Measurements from ENCODE around the gene NECAB2.

The NECAB2 gene

GRCh38 chr16:83989300-83989699 lies 21.3 kb downstream of the NECAB2 start:
- H3K4me1 ChIP-seq (ENCODE audit: insufficient read depth, low read length) = no peaks in the 10 kb centered on the region
- H3K9ac ChIP-seq (ENCODE audit: low read depth, low read length) = no peak overlapping the region
- no peaks in the 10 kb centered on the region for H3K36me3 ChIP-seq (ENCODE audit: insufficient read depth, low read depth, low read length)
- H3K27ac ChIP-seq (ENCODE audit: low read length) = no peak overlapping the region
- H3K27me3 ChIP-seq (ENCODE audit: insufficient read depth, low read length) = no peaks in the 10 kb centered on the region
- no peaks in the 10 kb centered on the region for H3K9me3 ChIP-seq (ENCODE audit: insufficient read depth, low read depth, low read length)
- no peak overlapping the region for H3K4me3 ChIP-seq (ENCODE audit: low read length)

- H3K36me3 ChIP-seq (ENCODE audit: insufficient read depth, low read depth, low read length) = no peaks in the 10 kb centered on the region
- no peaks in the 10 kb centered on the region for H3K9me3 ChIP-seq (ENCODE audit: insufficient read depth, low read depth, low read length)
- H3K4me1 ChIP-seq (ENCODE audit: insufficient read depth, low read length) = peaks cover 4% of the 10 kb centered on the region; the same call in 1 of the 2 replicates
- H3K9ac ChIP-seq (ENCODE audit: low read depth, low read length) = no peak overlapping the region
- H3K27ac ChIP-seq (ENCODE audit: low read length) = no peak overlapping the region
- H3K4me3 ChIP-seq (ENCODE audit: low read length) = no peak overlapping the region
- no peaks in the 10 kb centered on the region for H3K27me3 ChIP-seq (ENCODE audit: insufficient read depth, low read length)
These were observed 22.4 kb downstream of the NECAB2 start for GRCh38 chr16:83990492-83990891.

- H3K4me1 ChIP-seq (ENCODE audit: insufficient read depth, low read length) = peaks cover 5% of the 10 kb centered on the region; the same call in 1 of the 2 replicates
- H3K27ac ChIP-seq (ENCODE audit: low read length) = no peak overlapping the region
- H3K36me3 ChIP-seq (ENCODE audit: insufficient read depth, low read depth, low read length) = no peaks in the 10 kb centered on the region
- no peak overlapping the region for H3K9ac ChIP-seq (ENCODE audit: low read depth, low read length)
- no peaks in the 10 kb centered on the region for H3K9me3 ChIP-seq (ENCODE audit: insufficient read depth, low read depth, low read length)
- H3K27me3 ChIP-seq (ENCODE audit: insufficient read depth, low read length) = no peaks in the 10 kb centered on the region
- H3K4me3 ChIP-seq (ENCODE audit: low read length) = no peak overlapping the region
These were observed 24.6 kb downstream of the NECAB2 start for GRCh38 chr16:83992624-83993023.

- Histone ChIP-seq H3K36me3 (ENCODE audit: insufficient read depth, low read depth, low read length) (no peaks in the 10 kb centered on the region), H3K9ac (ENCODE audit: low read depth, low read length) (no peak overlapping the region), H3K4me1 (ENCODE audit: insufficient read depth, low read length) (peaks cover 5% of the 10 kb centered on the region; the same call in 1 of the 2 replicates), H3K4me3 (ENCODE audit: low read length) (no peak overlapping the region), H3K27ac (ENCODE audit: low read length) (no peak overlapping the region), H3K27me3 (ENCODE audit: insufficient read depth, low read length) (no peaks in the 10 kb centered on the region), H3K9me3 (ENCODE audit: insufficient read depth, low read depth, low read length) (no peaks in the 10 kb centered on the region)
These were observed 26.0 kb downstream of the NECAB2 start for GRCh38 chr16:83994087-83994486.

- H3K27ac ChIP-seq (ENCODE audit: low read length) = no peak overlapping the region
- H3K4me3 ChIP-seq (ENCODE audit: low read length) = no peak overlapping the region
- H3K4me1 ChIP-seq (ENCODE audit: insufficient read depth, low read length) = peaks cover 5% of the 10 kb centered on the region; the same call in 1 of the 2 replicates
- no peaks in the 10 kb centered on the region for H3K36me3 ChIP-seq (ENCODE audit: insufficient read depth, low read depth, low read length)
- no peaks in the 10 kb centered on the region for H3K27me3 ChIP-seq (ENCODE audit: insufficient read depth, low read length)
- no peak overlapping the region for H3K9ac ChIP-seq (ENCODE audit: low read depth, low read length)
- no peaks in the 10 kb centered on the region for H3K9me3 ChIP-seq (ENCODE audit: insufficient read depth, low read depth, low read length)
These were observed 26.7 kb downstream of the NECAB2 start for GRCh38 chr16:83994703-83995102.

- no peak overlapping the region for H3K9ac ChIP-seq (ENCODE audit: low read depth, low read length)
- no peaks in the 10 kb centered on the region for H3K9me3 ChIP-seq (ENCODE audit: insufficient read depth, low read depth, low read length)
- H3K4me1 ChIP-seq (ENCODE audit: insufficient read depth, low read length) = peaks cover 5% of the 10 kb centered on the region; the same call in 1 of the 2 replicates
- no peaks in the 10 kb centered on the region for H3K27me3 ChIP-seq (ENCODE audit: insufficient read depth, low read length)
- no peak overlapping the region for H3K27ac ChIP-seq (ENCODE audit: low read length)
- no peaks in the 10 kb centered on the region for H3K36me3 ChIP-seq (ENCODE audit: insufficient read depth, low read depth, low read length)
- H3K4me3 ChIP-seq (ENCODE audit: low read length) = peak overlapping the region; percentile 27; the same call in 1 of the 2 replicates
These were observed 27.7 kb downstream of the NECAB2 start for GRCh38 chr16:83995754-83996153.

- Histone ChIP-seq H3K4me3 (ENCODE audit: low read length) (no peak overlapping the region), H3K27me3 (ENCODE audit: insufficient read depth, low read length) (no peaks in the 10 kb centered on the region)
These were observed 28.6 kb downstream of the NECAB2 start for GRCh38 chr16:83996481-83997252.

GRCh38 chr16:83998091-83998490 lies 30.0 kb downstream of the NECAB2 start:
- Histone ChIP-seq H3K9me3 (ENCODE audit: insufficient read depth, low read depth, low read length) (no peaks in the 10 kb centered on the region), H3K27ac (ENCODE audit: low read length) (no peak overlapping the region), H3K36me3 (ENCODE audit: insufficient read depth, low read depth, low read length) (no peaks in the 10 kb centered on the region), H3K4me3 (ENCODE audit: low read length) (no peak overlapping the region), H3K27me3 (ENCODE audit: insufficient read depth, low read length) (no peaks in the 10 kb centered on the region), H3K4me1 (ENCODE audit: insufficient read depth, low read length) (peaks cover 5% of the 10 kb centered on the region; the same call in 1 of the 2 replicates), H3K9ac (ENCODE audit: low read depth, low read length) (no peak overlapping the region)

More at GRCh38 chr16:83996481-83997252, 28.6 kb downstream of the NECAB2 start:
- no peaks in the 10 kb centered on the region for H3K9me3 ChIP-seq (ENCODE audit: insufficient read depth, low read depth, low read length)
- no peak overlapping the region for H3K27ac ChIP-seq (ENCODE audit: low read length)
- H3K4me1 ChIP-seq (ENCODE audit: insufficient read depth, low read length) = peaks cover 5% of the 10 kb centered on the region; the same call in 1 of the 2 replicates
- H3K36me3 ChIP-seq (ENCODE audit: insufficient read depth, low read depth, low read length) = no peaks in the 10 kb centered on the region
- H3K9ac ChIP-seq (ENCODE audit: low read depth, low read length) = no peak overlapping the region; the same call in 1 of the 2 replicates

GRCh38 chr16:84000989-84001642 lies 33.1 kb downstream of the NECAB2 start:
- H3K36me3 ChIP-seq (ENCODE audit: insufficient read depth, low read depth, low read length) = no peaks in the 10 kb centered on the region

GRCh38 chr16:84001726-84002125 lies 33.7 kb downstream of the NECAB2 start:
- H3K27me3 ChIP-seq (ENCODE audit: insufficient read depth, low read length) = no peaks in the 10 kb centered on the region
- no peak overlapping the region for H3K27ac ChIP-seq (ENCODE audit: low read length)
- H3K36me3 ChIP-seq (ENCODE audit: insufficient read depth, low read depth, low read length) = no peaks in the 10 kb centered on the region
- H3K4me1 ChIP-seq (ENCODE audit: insufficient read depth, low read length) = no peaks in the 10 kb centered on the region
- no peak overlapping the region for H3K9ac ChIP-seq (ENCODE audit: low read depth, low read length)
- H3K9me3 ChIP-seq (ENCODE audit: insufficient read depth, low read depth, low read length) = no peaks in the 10 kb centered on the region
- H3K4me3 ChIP-seq (ENCODE audit: low read length) = no peak overlapping the region

More at GRCh38 chr16:84000989-84001642, 33.1 kb downstream of the NECAB2 start:
- H3K27ac ChIP-seq (ENCODE audit: low read length) = no peak overlapping the region
- H3K9ac ChIP-seq (ENCODE audit: low read depth, low read length) = no peak overlapping the region
- no peaks in the 10 kb centered on the region for H3K4me1 ChIP-seq (ENCODE audit: insufficient read depth, low read length)
- no peak overlapping the region for H3K4me3 ChIP-seq (ENCODE audit: low read length)
- no peaks in the 10 kb centered on the region for H3K9me3 ChIP-seq (ENCODE audit: insufficient read depth, low read depth, low read length)
- no peaks in the 10 kb centered on the region for H3K27me3 ChIP-seq (ENCODE audit: insufficient read depth, low read length)

- H3K36me3 ChIP-seq (ENCODE audit: insufficient read depth, low read depth, low read length) = no peaks in the 10 kb centered on the region
- no peaks in the 10 kb centered on the region for H3K27me3 ChIP-seq (ENCODE audit: insufficient read depth, low read length)
- H3K9me3 ChIP-seq (ENCODE audit: insufficient read depth, low read depth, low read length) = no peaks in the 10 kb centered on the region
- no peak overlapping the region for H3K27ac ChIP-seq (ENCODE audit: low read length)
- no peaks in the 10 kb centered on the region for H3K4me1 ChIP-seq (ENCODE audit: insufficient read depth, low read length)
- no peak overlapping the region for H3K4me3 ChIP-seq (ENCODE audit: low read length)
- H3K9ac ChIP-seq (ENCODE audit: low read depth, low read length) = no peak overlapping the region
These were observed 35.0 kb downstream of the NECAB2 start for GRCh38 chr16:84003038-84003437.

- Histone ChIP-seq H3K27ac (ENCODE audit: low read length) (no peak overlapping the region), H3K9ac (ENCODE audit: low read depth, low read length) (no peak overlapping the region), H3K27me3 (ENCODE audit: insufficient read depth, low read length) (no peaks in the 10 kb centered on the region), H3K36me3 (ENCODE audit: insufficient read depth, low read depth, low read length) (no peaks in the 10 kb centered on the region), H3K4me3 (ENCODE audit: low read length) (no peak overlapping the region), H3K4me1 (ENCODE audit: insufficient read depth, low read length) (no peaks in the 10 kb centered on the region), H3K9me3 (ENCODE audit: insufficient read depth, low read depth, low read length) (no peaks in the 10 kb centered on the region)
These were observed 36.4 kb downstream of the NECAB2 start for GRCh38 chr16:84004442-84004841.
